ENCODE results near the gene GOLT1B.

GRCh38 chr12:21539797-21540196 lies 38.2 kb downstream of the GOLT1B start:
- TF ChIP-seq CTCF (IDR thresholded peaks at IDR 0.05; ENCODE audit: insufficient read depth, low read length, poor library complexity, severe bottlenecking) (no peak), EZH2phosphoT487 (conservative IDR thresholded peaks at IDR 0.05; ENCODE audit: low read length) (no peak)
